H1 (cell line): ENCODE measurements around the gene MYO3A.

Source experiments
- CTCF ChIP-seq, 3 experiments: IDR thresholded peaks; 1 replicate in 2 of 3; 2 replicates in 1 of 3; pipeline versions ENCODE4 v1.5.1 to v1.6.1; 2011; ENCODE audit warnings: low read length in 3 of 3, mild to moderate bottlenecking in 3 of 3, inconsistent platforms in 2 of 3, low read depth in 1 of 3, moderate library complexity in 1 of 3; ENCODE audit not compliant: insufficient read depth in 1 of 3; ENCODE audit errors: control extremely low read depth in 1 of 3
- KDM1A ChIP-seq: fragments of 200-600, 300-600 bp; sonication (generic); IDR thresholded peaks from 2 replicates; pipeline ENCODE4 v1.7.1; 2016; ENCODE audit warnings: mild to moderate bottlenecking, low read length, borderline replicate concordance
- POLR2A ChIP-seq, 2 experiments: IDR thresholded peaks; 1 replicate in 1 of 2; 2 replicates in 1 of 2; pipeline ENCODE4 v1.6.1; 2011; ENCODE audit warnings: low read depth in 2 of 2, low read length in 2 of 2, mild to moderate bottlenecking in 2 of 2; ENCODE audit errors: control extremely low read depth in 1 of 2
- SRF ChIP-seq: IDR thresholded peaks from 2 replicates; pipeline ENCODE4 v1.6.1; 2011; ENCODE audit warnings: mild to moderate bottlenecking, low read depth, low read length, moderate library complexity

- no peak for TF ChIP-seq KDM1A
- no peak for TF ChIP-seq CTCF (IDR thresholded peaks at IDR 0.05; ENCODE audit: control extremely low read depth in 1 of 3, insufficient read depth in 1 of 3, low read depth in 1 of 3, low read length in 3 of 3)
- TF ChIP-seq SRF: no peak
- no peak for TF ChIP-seq POLR2A (IDR thresholded peaks at IDR 0.05; ENCODE audit: control extremely low read depth in 1 of 2, low read depth in 2 of 2, low read length in 2 of 2)
These were observed 156.7 kb downstream of the MYO3A start for GRCh38 chr10:26090762-26091161.
